SK-N-SH (cell line): ENCODE measurements around the gene ZNF579. TPM values are rescaled to one million over a fixed set of nuclear protein-coding genes. Genes with fewer than 3 reads are reported as not detected.

Source experiments
- CTCF ChIA-PET: fragments of 300-600, 350-600 bp; formaldehyde crosslinking; extraction: SDS; loops from one replicate; lab custom pipeline; 2021; lab: Yijun Ruan, JAX
- POLR2A ChIA-PET: fragments of 350-600 bp; sonication (Branson Sonifier 250); formaldehyde crosslinking; extraction: SDS; loops from one replicate; lab custom pipeline; 2020; ENCODE audit warnings: antibody characterized with exemption, inconsistent platforms; lab: Yijun Ruan, JAX
- DNase-seq: peaks from one replicate; pipeline ENCODE4 v3.0.0; 2012
- H2AFZ ChIP-seq: fragments of 200-600 bp; sonication (generic); 2 replicates; pipeline ENCODE4 v1.8.1; 2016; ENCODE audit warnings: antibody characterized with exemption, mild to moderate bottlenecking, low read depth
- H3F3A ChIP-seq: fragments of 200-600 bp; sonication (generic); replicated peaks from 2 replicates; pipeline ENCODE3; 2016; ENCODE audit warnings: antibody characterized with exemption, mild to moderate bottlenecking; ENCODE audit not compliant: insufficient read depth
- H3K27ac ChIP-seq, 2 experiments: fragments of 200-500 bp in 1 of 2; fragments of 200-600 bp in 1 of 2; sonication (Bioruptor generic) in 1 of 2; sonication (generic), shearing (Covaris generic) in 1 of 2; 2 replicates each; pipeline versions ENCODE4 v1.5.1 to v1.6.1; 2014 to 2016; ENCODE audit warnings: low read depth in 2 of 2, inconsistent platforms in 1 of 2, low read length in 1 of 2, mild to moderate bottlenecking in 1 of 2, mixed read lengths in 1 of 2
- H3K27me3 ChIP-seq: fragments of 200-600 bp; sonication (generic), shearing (Covaris generic); 2 replicates; pipeline ENCODE4 v1.6.1; 2016; ENCODE audit warnings: mixed run types; ENCODE audit not compliant: insufficient read depth
- H3K36me3 ChIP-seq, 2 experiments: fragments of 200-500 bp in 1 of 2; fragments of 200-600 bp in 1 of 2; sonication (Bioruptor generic) in 1 of 2; sonication (generic) in 1 of 2; replicated peaks in 1 of 2; 2 replicates each; pipeline versions ENCODE3 to v1.5.1; 2014 to 2016; ENCODE audit warnings: low read length in 1 of 2, mild to moderate bottlenecking in 1 of 2; ENCODE audit not compliant: insufficient read depth in 2 of 2, control insufficient read depth in 1 of 2
- H3K4me1 ChIP-seq, 2 experiments: fragments of 200-500 bp in 1 of 2; fragments of 200-600 bp in 1 of 2; sonication (Bioruptor generic) in 1 of 2; sonication (generic), shearing (Covaris generic) in 1 of 2; 2 replicates each; pipeline versions ENCODE4 v1.5.1 to v1.6.1; 2014 to 2016; ENCODE audit warnings: low read depth in 1 of 2, low read length in 1 of 2, mixed run types in 1 of 2; ENCODE audit not compliant: insufficient read depth in 2 of 2, control insufficient read depth in 1 of 2
- H3K4me2 ChIP-seq: fragments of 200-600 bp; sonication (generic), shearing (Covaris generic); 2 replicates; pipeline ENCODE4 v1.6.1; 2017; ENCODE audit warnings: mixed run types
- H3K4me3 ChIP-seq, 2 experiments: fragments of 200-500 bp in 1 of 2; fragments of 200-600 bp in 1 of 2; sonication (Bioruptor generic) in 1 of 2; sonication (generic), shearing (Covaris generic) in 1 of 2; 2 replicates each; pipeline versions ENCODE4 v1.5.1 to v1.8.1; 2014 to 2016; ENCODE audit warnings: low read depth in 2 of 2, inconsistent platforms in 1 of 2, low read length in 1 of 2, mild to moderate bottlenecking in 1 of 2, mixed read lengths in 1 of 2, moderate library complexity in 1 of 2
- H3K79me2 ChIP-seq: fragments of 200-600 bp; sonication (generic); 2 replicates; pipeline ENCODE4 v1.8.1; 2017; ENCODE audit warnings: mild to moderate bottlenecking; ENCODE audit not compliant: insufficient read depth
- H3K9ac ChIP-seq: fragments of 200-600 bp; sonication (generic); 2 replicates; pipeline ENCODE4 v1.6.1; 2017; ENCODE audit warnings: mixed run types
- H3K9me2 ChIP-seq: fragments of 200-600 bp; sonication (generic); 2 replicates; pipeline ENCODE4 v1.6.1; 2017; ENCODE audit warnings: mixed run types
- H3K9me3 ChIP-seq: fragments of 200-600 bp; sonication (generic); 2 replicates; pipeline ENCODE4 v1.6.1; 2017; ENCODE audit warnings: mixed run types, mild to moderate bottlenecking, moderate library complexity
- H4K20me1 ChIP-seq: fragments of 200-600 bp; sonication (generic); 2 replicates; pipeline ENCODE4 v1.6.1; 2017; ENCODE audit warnings: mild to moderate bottlenecking, mixed run types; ENCODE audit not compliant: insufficient read depth
- CHD2 ChIP-seq: fragments of 150-350 bp; IDR thresholded peaks from 2 replicates; pipeline ENCODE4 v1.6.1; 2018; ENCODE audit warnings: low read length; ENCODE audit not compliant: partially characterized antibody
- EP300 ChIP-seq, 2 experiments: IDR thresholded peaks; 2 replicates each; pipeline versions ENCODE4 v1.4.0 to v1.6.1; 2012; ENCODE audit warnings: borderline replicate concordance in 1 of 2, low read depth in 1 of 2, low read length in 1 of 2
- FOSL2 ChIP-seq: IDR thresholded peaks from 2 replicates; pipeline ENCODE4 v1.4.0; 2012; ENCODE audit warnings: low read depth, mild to moderate bottlenecking, moderate library complexity, borderline replicate concordance
- IRF3 ChIP-seq: fragments of 150-350 bp; IDR thresholded peaks from 2 replicates; pipeline ENCODE4 v1.6.1; 2016; ENCODE audit warnings: mild to moderate bottlenecking, low read depth, low read length
- JUND ChIP-seq: IDR thresholded peaks from 2 replicates; pipeline ENCODE4 v1.4.0; 2012
- MEF2A ChIP-seq: IDR thresholded peaks from 2 replicates; pipeline ENCODE4 v1.4.0; 2012; ENCODE audit warnings: low read depth, borderline replicate concordance
- MXI1 ChIP-seq: IDR thresholded peaks from 2 replicates; pipeline ENCODE4 v1.6.1; 2012; ENCODE audit warnings: mild to moderate bottlenecking, low read depth, low read length, improper control_type of control experiment
- NFIC ChIP-seq: IDR thresholded peaks from 2 replicates; pipeline ENCODE4 v1.4.0; 2012; ENCODE audit warnings: borderline replicate concordance
- NRF1 ChIP-seq: IDR thresholded peaks from 2 replicates; pipeline ENCODE4 v1.6.1; 2012; ENCODE audit warnings: low read depth, mild to moderate bottlenecking, low read length
- PBX3 ChIP-seq: IDR thresholded peaks from 2 replicates; pipeline ENCODE4; 2012
- RAD21 ChIP-seq: IDR thresholded peaks from 2 replicates; pipeline ENCODE4 v1.6.1; 2012; ENCODE audit warnings: mild to moderate bottlenecking, low read length
- RFX5 ChIP-seq: IDR thresholded peaks from 2 replicates; pipeline ENCODE4 v1.6.1; 2012; ENCODE audit warnings: mild to moderate bottlenecking, improper control_type of control experiment, low read length
- SIN3A ChIP-seq: IDR thresholded peaks from 2 replicates; pipeline ENCODE4 v1.6.1; 2012; ENCODE audit warnings: low read depth, mild to moderate bottlenecking, low read length, moderate library complexity, borderline replicate concordance
- USF1 ChIP-seq: IDR thresholded peaks from 2 replicates; pipeline ENCODE4 v1.4.0; 2012; ENCODE audit warnings: low read depth, borderline replicate concordance
- USF2 ChIP-seq: fragments of 150-350 bp; IDR thresholded peaks from 2 replicates; pipeline ENCODE4 v1.6.1; 2017; ENCODE audit warnings: antibody characterized with exemption, low read length, low read depth, borderline replicate concordance
- ZBTB33 ChIP-seq: IDR thresholded peaks from 2 replicates; pipeline ENCODE4 v1.4.0; 2012; ENCODE audit warnings: low read depth, borderline replicate concordance
- WGBS: methylation state at CpG from one replicate; pipeline ENCODE4 v1.1.6; 2017; ENCODE audit warnings: low lambda C conversion rate; 5-methylcytosine and 5-hydroxymethylcytosine counted together
- polyA plus RNA-seq, 3 experiments: library from polyadenylated mRNA; depleted of rRNA; stranded (reverse); fragments of >200 nt; gene quantifications; 2 replicates each; pipeline ENCODE4 v1.2.3, GENCODE V29; 2012

The ZNF579 gene
- polyA plus RNA-seq, 1 of the 3 experiments (the other 2 are of a cell fraction) = 5.9 TPM

- TF ChIP-seq PBX3 = no peak
- no peak for TF ChIP-seq FOSL2
- TF ChIP-seq JUND = no peak
- TF ChIP-seq MEF2A = no peak
- no peaks in the 10 kb centered on the region for H3F3A ChIP-seq
- H3K79me2 ChIP-seq = peaks cover 20% of the 10 kb centered on the region
- no peaks in the 10 kb centered on the region for H3K27me3 ChIP-seq
- H4K20me1 ChIP-seq = no peaks in the 10 kb centered on the region
- no peak overlapping the region for H3K27ac ChIP-seq
- peaks cover 0 to 11% of the 10 kb centered on the region in 2 experiments; a peak in 1 of 4 replicates for H3K4me1 ChIP-seq
- WGBS = 97% methylated on average over 42 of the region's 83 CpGs
- no peak overlapping the region for H3K9ac ChIP-seq
- H3K9me2 ChIP-seq = no peaks in the 10 kb centered on the region
- no peaks in the 10 kb centered on the region for H3K9me3 ChIP-seq
- ChIA-PET POLR2A (no interaction called here), CTCF (no interaction called here)
- H3K36me3 ChIP-seq = peaks cover 0 to 10% of the 10 kb centered on the region in 2 experiments
- no peak overlapping the region for H3K4me2 ChIP-seq
- DNase-seq = no peak
- no peak overlapping the region for H3K4me3 ChIP-seq
- H2AFZ ChIP-seq = no peak overlapping the region
Measured at GRCh38 chr19:55578031-55578760, 2.5 kb downstream of the ZNF579 start.

GRCh38 chr19:55576746-55577145, 3.9 kb downstream of the ZNF579 start:
- peaks cover 0 to 11% of the 10 kb centered on the region in 2 experiments; a peak in 1 of 4 replicates for H3K4me1 ChIP-seq
- POLR2A ChIA-PET = interaction anchor here (0.6 to 0.7 kb wide), 2 partner anchors 23 to 69 kb away, joined by 4 read pairs; partner anchors contain the start of gene ZNF524
- CTCF ChIA-PET = interaction anchor here (0.9 kb wide), 1 partner anchor 109 kb away, joined by 3 read pairs; no protein-coding TSS in a partner anchor
- H3F3A ChIP-seq = no peaks in the 10 kb centered on the region
- no peaks in the 10 kb centered on the region for H3K9me2 ChIP-seq
- no peaks in the 10 kb centered on the region for H3K27me3 ChIP-seq
- WGBS = 92% methylated on average over 5 of the region's 5 CpGs
- H3K36me3 ChIP-seq = peaks cover 0 to 10% of the 10 kb centered on the region in 2 experiments
- no peak overlapping the region for H3K4me2 ChIP-seq
- peaks cover 20% of the 10 kb centered on the region for H3K79me2 ChIP-seq
- H3K9me3 ChIP-seq = no peaks in the 10 kb centered on the region
- no peak overlapping the region for H3K4me3 ChIP-seq
- no peak for DNase-seq
- H3K9ac ChIP-seq = no peak overlapping the region
- no peaks in the 10 kb centered on the region for H4K20me1 ChIP-seq
- no peak overlapping the region for H3K27ac ChIP-seq
- H2AFZ ChIP-seq = no peak overlapping the region
- TF ChIP-seq NFIC = no peak
- no peak for TF ChIP-seq USF2
- no peak for TF ChIP-seq SIN3A
- no peak for TF ChIP-seq NRF1
- no peak for TF ChIP-seq CHD2
- TF ChIP-seq RAD21 = no peak
- TF ChIP-seq USF1 = no peak
- TF ChIP-seq FOSL2 = no peak
- no peak for TF ChIP-seq RFX5
- no peak for TF ChIP-seq MXI1
- TF ChIP-seq ZBTB33 = no peak
- no peak for TF ChIP-seq EP300 (IDR thresholded peaks at IDR 0.05; ENCODE audit: borderline replicate concordance in 1 of 2, low read depth in 1 of 2, low read length in 1 of 2)
- no peak for TF ChIP-seq PBX3
- TF ChIP-seq IRF3 = no peak
